Effector memory CD4-positive, alpha-beta T cell (primary cell): ENCODE measurements around the gene ZNF423.

Source experiments
- DNase-seq, 3 donors: peaks; one replicate each; pipeline ENCODE4 v3.0.0-alpha.2; 2020
- H3K27ac ChIP-seq: 2 replicates; pipeline ENCODE4 v1.7.0; 2013; ENCODE audit warnings: mild to moderate bottlenecking, low read length, moderate library complexity; ENCODE audit not compliant: insufficient read depth, poor library complexity, severe bottlenecking
- H3K27me3 ChIP-seq: replicated peaks from 2 replicates; pipeline ENCODE4 v1.7.0; 2013; ENCODE audit warnings: mild to moderate bottlenecking, low read length; ENCODE audit not compliant: insufficient read depth, control insufficient read depth, poor library complexity, severe bottlenecking
- H3K36me3 ChIP-seq: 2 replicates; pipeline ENCODE4 v1.7.0; 2013; ENCODE audit warnings: mild to moderate bottlenecking, low read length, moderate library complexity; ENCODE audit not compliant: control insufficient read depth, insufficient read depth
- H3K4me1 ChIP-seq: 2 replicates; pipeline ENCODE4 v1.7.0; 2013; ENCODE audit warnings: low read length, mild to moderate bottlenecking; ENCODE audit not compliant: control insufficient read depth, insufficient read depth, poor library complexity, severe bottlenecking
- H3K4me3 ChIP-seq: 2 replicates; pipeline ENCODE4 v1.7.0; 2013; ENCODE audit warnings: low read length, low read depth, mild to moderate bottlenecking; ENCODE audit not compliant: insufficient read depth, poor library complexity, severe bottlenecking
- H3K9me3 ChIP-seq: 2 replicates; pipeline ENCODE4 v1.7.0; 2013; ENCODE audit warnings: mild to moderate bottlenecking, low read length, moderate library complexity; ENCODE audit not compliant: control insufficient read depth

ZNF423 gene

DNA sequence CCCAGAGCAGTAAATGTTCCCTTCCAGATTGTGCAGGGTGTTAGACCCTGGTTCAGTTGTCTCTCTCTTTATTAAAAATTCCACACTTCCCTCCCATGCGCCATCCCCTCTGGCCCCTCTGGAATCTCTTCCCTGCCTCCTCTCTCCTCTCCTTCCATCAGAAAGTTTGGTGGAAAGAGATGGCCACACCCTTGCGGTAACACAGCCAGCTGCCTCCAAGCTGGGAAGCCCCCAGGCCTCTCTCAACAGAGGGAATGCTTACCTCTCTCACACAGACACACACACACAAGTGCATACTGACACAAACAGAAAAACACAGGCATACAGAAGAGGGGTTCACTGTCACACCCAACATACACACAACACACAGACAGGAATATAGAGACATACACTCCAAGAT lies 261.8 kb downstream of the ZNF423 start:
- H3K27ac ChIP-seq = no peak overlapping the region
- no peak for DNase-seq
- H3K27me3 ChIP-seq = no peaks in the 10 kb centered on the region
- H3K4me3 ChIP-seq = no peak overlapping the region
- H3K4me1 ChIP-seq = no peaks in the 10 kb centered on the region
- H3K9me3 ChIP-seq = no peaks in the 10 kb centered on the region
- H3K36me3 ChIP-seq = no peaks in the 10 kb centered on the region

DNA sequence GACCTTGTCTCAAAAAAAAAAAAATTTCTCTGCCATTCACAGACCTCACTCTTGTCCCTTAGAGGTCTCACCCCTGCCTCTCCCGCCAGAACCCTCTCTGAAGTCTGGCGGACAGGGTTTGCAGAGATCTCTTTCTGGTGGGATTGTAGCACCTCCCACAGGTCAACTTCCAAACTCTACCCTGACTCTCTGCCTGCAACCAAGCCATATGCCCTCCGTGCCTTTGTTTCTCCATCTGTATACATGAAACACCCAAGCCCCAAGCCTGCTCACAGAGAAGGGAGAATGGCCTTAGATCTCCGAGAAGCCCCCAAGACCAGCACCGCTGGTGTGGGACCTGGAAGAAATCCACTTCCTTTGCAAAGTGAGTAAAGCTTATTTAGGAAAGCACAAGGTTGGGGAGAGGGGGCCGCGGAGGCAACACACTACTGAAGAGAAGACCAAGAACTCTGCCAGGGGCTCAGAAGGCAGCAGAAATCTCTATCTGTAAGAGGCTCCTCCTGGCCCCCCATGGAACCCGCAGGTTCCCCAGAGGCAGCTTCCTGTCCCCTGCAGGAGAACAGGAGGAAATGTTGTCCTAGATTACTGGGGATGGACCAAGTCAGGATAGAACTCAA lies 262.4 kb downstream of the ZNF423 start:
- H3K9me3 ChIP-seq = no peaks in the 10 kb centered on the region
- no peaks in the 10 kb centered on the region for H3K4me1 ChIP-seq
- no peak overlapping the region for H3K4me3 ChIP-seq
- DNase-seq = no peak
- no peak overlapping the region for H3K27ac ChIP-seq
- no peaks in the 10 kb centered on the region for H3K27me3 ChIP-seq
- H3K36me3 ChIP-seq = no peaks in the 10 kb centered on the region

DNA sequence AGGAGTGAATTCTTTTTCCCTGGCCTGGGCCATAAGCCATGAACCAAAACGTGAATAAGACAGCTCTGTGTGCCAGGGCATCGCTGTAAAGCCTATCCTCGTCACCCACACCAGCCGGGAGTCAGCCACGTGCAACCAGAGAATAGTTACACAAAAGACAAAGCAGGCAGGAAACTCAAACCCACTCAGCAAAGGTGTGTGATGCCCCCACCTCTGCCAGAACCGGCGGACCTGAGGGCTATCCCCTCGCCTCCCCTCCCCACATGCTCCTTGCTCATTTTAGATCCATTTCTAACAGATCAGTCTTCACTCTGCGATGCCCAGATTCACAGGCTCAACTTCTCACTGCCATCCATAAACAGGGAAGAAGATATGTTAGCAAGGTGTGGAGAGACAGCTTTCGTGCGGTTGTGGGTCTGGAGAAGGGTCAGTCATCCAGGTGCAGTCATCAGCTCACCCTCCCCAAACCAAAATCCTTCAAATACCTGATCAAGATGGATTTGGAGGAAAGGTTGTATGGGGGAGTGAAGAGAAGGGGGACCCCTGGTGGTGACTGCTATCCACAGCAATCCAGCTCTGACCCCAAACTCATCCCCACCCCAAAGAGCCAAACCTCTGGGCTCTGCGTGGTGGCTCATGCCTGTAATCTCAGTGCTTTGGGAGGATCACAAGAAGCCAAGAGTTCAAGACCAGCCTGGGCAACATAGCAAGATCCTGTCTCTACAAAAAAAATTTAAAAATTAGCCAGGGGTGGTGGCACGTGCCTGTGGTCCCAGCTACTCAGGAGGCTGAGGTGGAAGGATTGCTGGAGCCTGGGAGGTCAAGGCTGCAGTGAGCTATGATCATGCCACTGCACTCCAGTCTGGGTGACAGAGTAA lies 263.1 kb downstream of the ZNF423 start:
- no peaks in the 10 kb centered on the region for H3K36me3 ChIP-seq
- no peaks in the 10 kb centered on the region for H3K9me3 ChIP-seq
- no peaks in the 10 kb centered on the region for H3K27me3 ChIP-seq
- DNase-seq = no peak
- H3K4me1 ChIP-seq = no peaks in the 10 kb centered on the region
- no peak overlapping the region for H3K27ac ChIP-seq
- H3K4me3 ChIP-seq = no peak overlapping the region

DNA sequence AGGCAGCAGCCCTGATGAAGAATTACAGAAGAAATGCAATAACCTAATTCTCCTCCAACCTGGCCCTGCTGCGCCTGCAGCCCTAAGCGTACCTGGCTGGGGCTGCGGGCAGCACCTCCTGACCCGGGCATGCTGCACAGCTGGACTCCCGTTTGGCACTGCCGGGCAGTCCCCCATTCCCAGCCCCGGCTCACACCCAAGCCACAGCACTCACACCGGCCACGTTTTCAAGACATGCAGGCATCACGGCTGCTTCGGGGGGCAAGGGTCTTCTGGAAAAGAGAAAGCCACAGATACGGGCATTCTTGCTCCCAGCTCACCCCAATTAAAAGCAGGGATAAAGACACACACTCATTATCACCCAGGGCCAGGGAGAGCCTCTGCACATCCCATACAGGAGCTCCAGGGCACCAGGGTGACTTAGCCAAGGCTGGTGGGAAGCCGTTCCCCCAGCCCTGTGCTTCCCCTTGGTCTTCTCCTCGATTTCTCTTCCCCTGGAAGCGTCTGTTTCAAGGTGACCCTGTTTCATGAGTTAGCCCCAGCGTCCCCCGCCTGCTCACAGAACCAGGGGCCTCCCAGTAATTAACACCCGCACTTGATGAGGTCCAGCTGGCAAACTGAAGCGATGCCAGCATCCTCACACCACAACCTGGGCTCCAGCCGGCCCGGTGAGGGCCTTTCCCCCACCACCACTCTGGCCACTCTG lies 265.6 kb downstream of the ZNF423 start:
- Histone ChIP-seq H3K36me3 (no peaks in the 10 kb centered on the region), H3K9me3 (no peaks in the 10 kb centered on the region), H3K4me1 (no peaks in the 10 kb centered on the region), H3K4me3 (no peak overlapping the region), H3K27ac (no peak overlapping the region), H3K27me3 (no peaks in the 10 kb centered on the region)
- no peak for DNase-seq

DNA sequence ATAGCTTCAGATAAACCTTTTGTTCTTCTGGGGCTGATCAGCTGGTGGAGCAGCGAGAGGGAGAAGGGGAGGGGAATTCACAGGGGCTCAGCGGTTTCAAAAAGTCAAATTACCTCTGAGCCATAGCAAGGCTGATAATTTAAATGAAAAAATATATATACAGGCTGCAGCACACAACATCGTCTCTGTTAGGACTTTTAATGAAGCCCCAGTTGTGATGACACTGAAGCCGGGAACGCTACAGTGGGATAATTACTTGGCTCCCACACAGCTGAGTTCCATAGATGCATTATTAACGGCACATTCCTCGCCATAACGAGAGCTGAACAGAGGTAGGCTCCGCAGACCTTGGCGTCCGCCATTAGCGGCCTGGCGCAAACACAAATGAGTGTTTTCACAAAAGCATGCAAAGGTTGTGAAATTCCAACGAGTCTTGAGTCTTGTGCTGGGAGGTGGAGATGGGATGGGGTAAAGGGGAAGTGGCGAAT lies 266.3 kb downstream of the ZNF423 start:
- Histone ChIP-seq H3K9me3 (no peaks in the 10 kb centered on the region), H3K36me3 (no peaks in the 10 kb centered on the region), H3K4me1 (no peaks in the 10 kb centered on the region), H3K4me3 (no peak overlapping the region), H3K27me3 (no peaks in the 10 kb centered on the region), H3K27ac (no peak overlapping the region)
- DNase-seq = no peak

DNA sequence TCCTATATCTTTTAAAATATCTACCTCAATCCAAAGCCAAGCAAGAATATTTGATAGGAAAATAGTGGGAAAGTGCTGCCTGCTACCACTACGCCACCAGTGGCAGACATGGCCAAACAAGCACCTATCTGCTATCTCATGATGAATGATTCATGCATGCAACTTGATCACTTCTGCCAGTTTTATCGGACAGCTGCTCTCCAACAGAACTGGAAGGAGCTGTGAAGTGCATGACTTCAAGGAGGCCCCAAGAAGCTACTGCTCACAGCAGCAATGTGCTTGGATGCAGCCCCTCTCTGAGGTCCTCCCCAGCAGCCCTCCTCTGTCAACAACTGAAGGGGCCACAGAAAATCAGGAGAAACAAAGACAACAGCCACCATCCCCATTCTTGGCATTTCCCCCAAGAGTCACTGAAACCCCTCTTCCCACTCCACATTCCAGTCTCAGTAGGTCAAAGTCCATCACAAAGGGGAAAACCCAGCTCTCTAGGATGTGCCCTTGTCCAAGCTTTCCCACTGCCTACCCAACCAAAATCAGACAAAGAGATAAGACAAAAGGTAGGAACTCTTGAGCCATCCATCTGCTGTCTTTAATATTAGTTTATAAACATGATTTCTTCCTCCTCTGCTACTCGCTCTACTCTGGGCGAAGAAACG lies 267.1 kb downstream of the ZNF423 start:
- H3K4me1 ChIP-seq = no peaks in the 10 kb centered on the region
- no peak overlapping the region for H3K4me3 ChIP-seq
- DNase-seq = no peak
- H3K27me3 ChIP-seq = no peaks in the 10 kb centered on the region
- H3K27ac ChIP-seq = no peak overlapping the region
- no peaks in the 10 kb centered on the region for H3K9me3 ChIP-seq
- no peaks in the 10 kb centered on the region for H3K36me3 ChIP-seq

DNA sequence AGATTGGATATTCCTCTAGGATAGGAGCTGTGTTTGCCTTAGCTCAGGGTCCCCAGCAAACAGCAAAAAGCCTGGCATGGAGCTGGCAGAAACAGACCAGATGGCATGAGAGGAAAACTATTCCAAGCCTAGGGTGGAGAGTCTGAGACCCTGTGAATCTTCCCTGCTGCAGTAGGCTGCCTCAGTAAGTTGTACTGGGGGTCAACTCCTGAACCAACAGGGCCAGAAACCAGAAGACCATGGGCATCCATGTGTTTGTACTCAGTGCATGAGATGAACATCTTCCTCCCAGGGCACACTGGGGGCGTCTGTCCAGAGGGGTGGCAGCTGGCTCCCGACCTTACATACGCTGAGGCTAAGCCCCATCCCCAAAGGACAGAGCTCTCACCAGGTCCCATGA lies 267.9 kb downstream of the ZNF423 start:
- no peaks in the 10 kb centered on the region for H3K27me3 ChIP-seq
- H3K36me3 ChIP-seq = no peaks in the 10 kb centered on the region
- no peak overlapping the region for H3K4me3 ChIP-seq
- H3K27ac ChIP-seq = no peak overlapping the region
- DNase-seq = no peak
- H3K9me3 ChIP-seq = no peaks in the 10 kb centered on the region
- H3K4me1 ChIP-seq = no peaks in the 10 kb centered on the region

DNA sequence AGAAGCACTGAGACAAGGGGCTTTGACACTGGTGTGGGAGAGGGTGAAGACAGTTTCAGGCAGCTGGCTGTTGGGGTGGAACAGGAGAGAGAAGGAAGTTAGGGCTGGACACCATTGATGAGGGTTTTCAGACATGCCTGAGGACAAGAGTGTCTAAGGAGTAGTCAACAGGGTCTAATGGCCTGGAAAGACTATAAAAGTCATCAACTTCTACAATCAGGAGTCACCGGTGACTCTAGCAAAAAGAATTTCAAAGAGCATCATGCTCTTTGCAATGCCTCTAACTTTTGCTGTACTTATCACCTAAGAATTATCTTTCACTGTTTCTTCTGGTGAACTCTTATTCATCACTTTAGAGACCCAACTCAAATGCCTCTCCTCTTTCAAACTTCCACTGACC lies 268.4 kb downstream of the ZNF423 start:
- no peak for DNase-seq
- H3K27me3 ChIP-seq = no peaks in the 10 kb centered on the region
- no peaks in the 10 kb centered on the region for H3K9me3 ChIP-seq
- no peaks in the 10 kb centered on the region for H3K36me3 ChIP-seq
- H3K4me3 ChIP-seq = no peak overlapping the region
- no peaks in the 10 kb centered on the region for H3K4me1 ChIP-seq
- no peak overlapping the region for H3K27ac ChIP-seq

DNA sequence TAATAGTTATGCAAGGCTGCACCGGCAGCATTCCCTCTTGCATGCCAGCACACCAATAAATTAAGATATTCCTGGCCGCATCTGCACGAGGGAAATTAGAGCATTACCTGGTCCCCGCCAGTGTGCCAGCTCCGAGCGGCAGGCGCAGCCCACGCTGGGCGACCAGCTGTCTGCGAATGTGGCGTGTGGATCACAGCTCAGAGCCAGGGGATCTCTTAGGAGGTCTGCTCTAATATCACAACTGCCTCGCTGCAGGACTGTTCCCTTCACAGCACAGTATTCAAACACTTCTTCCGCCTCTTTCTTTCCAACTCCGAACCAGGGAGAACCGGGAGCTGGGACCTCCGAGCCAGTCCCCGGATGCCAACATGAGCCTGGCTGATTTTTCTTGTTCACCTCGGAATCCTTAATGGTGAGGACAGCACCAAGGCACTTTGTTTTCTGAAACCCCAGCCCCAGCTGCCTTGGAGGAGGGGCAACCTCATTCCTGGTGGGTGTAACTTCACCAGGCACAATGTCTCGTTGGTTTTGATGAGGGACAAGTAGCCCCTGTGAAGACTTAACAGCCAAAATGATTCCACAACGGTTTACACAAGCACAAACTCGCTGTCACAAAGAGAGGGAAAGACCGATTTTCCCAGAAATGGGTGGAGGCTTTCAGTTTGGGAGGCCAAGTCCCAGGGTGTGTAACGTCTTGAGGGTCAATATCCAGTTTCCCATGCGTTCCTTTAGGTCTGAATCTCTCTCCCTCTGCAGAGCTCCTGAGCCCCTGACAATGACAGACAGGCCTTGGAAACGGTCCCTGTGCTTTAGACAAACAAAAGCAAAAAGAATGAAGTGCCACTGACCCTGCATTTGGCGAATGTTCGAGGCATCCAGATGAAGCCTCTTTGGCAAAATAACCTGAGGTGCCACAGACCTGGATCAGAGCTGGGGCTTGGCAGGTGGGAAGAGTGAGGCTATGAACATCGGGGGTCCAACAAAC lies 269.2 kb downstream of the ZNF423 start:
- Histone ChIP-seq H3K4me1 (no peaks in the 10 kb centered on the region), H3K36me3 (no peaks in the 10 kb centered on the region), H3K27ac (no peak overlapping the region), H3K9me3 (no peaks in the 10 kb centered on the region), H3K4me3 (no peak overlapping the region), H3K27me3 (no peaks in the 10 kb centered on the region)
- no peak for DNase-seq
